SIG-M5 (cell line): ENCODE data around the gene CD36.
A peak's percentile ranks its signal among the peaks of the same experiment; 100 is the strongest.

Experiments used
- DNase-seq: peaks from one replicate; lab custom pipeline; 2025; lab: John Stamatoyannopoulos, UW

CD36 gene

DNA sequence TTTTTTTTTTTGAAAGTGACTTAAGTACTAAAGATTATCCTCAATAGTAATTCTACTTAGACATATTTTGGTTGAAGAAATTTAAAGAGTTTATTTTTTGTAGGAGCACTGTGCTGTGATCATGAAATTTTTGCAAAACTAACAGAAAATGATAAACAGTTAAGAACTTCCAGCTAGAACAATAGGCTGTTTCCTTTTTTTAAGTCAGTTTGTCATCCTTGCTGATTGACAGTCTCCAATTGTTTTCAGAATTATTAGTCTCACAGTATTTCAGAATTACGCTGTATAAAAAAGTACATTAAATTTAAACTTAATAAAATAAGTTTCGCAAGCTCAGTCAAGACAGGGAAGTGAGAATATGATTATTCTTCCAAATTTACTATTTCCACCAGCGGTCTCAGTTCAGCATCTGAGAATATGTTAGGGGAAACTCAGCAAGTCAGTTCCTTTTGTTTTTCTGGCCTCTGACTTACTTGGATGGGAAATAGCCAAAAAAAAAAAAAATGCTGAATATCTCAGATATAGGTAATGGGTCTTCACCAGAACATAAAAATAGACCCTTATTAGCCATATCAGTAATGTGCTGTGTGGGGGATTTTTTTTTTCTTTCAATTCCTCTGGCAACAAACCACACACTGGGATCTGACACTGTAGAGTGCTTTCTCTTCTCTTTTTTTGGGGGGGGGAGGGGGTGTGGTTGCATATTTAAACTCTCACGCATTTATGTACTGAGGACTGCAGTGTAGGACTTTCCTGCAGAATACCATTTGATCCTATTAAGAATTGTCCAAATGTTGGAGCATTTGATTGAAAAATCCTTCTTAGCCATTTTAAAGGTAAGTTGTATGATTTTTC, at the start of gene CD36:
CD36 (plus strand) TSS at position 732 of the 855 bp plus-strand sequence. CDS start 8,099 bp downstream, outside the sequence.
- peak; percentile 18 for DNase-seq

DNA sequence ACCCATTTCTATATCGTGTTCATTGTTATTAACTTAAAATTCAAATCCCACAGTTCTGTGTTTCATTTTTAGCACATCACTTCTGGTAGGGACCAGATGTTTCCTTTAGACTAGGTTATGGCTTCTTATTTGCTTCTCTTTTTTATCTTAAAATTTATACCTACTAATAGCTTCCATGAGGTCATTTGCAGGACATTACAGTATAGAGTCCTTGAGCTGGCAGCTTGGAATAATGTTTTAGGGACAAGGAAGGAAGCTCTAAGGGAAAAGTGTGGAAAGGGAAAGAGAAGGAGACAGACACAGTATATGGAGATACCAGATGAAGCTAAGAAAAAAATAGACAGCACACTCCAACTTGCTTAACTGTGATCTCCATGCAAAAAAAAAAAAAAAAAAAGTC, 48.8 kb upstream of the CD36 start:
- DNase-seq = no peak

DNA sequence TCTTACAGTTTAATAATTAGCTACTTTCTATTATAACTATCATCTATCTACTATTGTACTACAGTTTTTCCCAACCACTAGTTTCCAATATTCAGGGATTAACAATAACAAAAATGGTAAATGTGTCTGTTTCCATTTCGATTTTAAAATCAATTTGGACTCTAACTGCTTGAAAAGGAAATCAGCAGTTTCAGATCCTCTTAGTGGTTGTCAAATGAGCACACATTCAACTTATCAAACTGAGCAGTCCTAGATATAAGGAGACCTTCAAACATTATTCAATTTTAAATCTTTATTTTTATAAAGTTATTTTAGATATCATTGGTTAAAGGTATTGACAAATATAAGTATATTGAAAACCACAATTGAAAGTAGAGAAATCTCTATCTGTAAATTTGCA, 46.8 kb upstream of the CD36 start:
- no peak for DNase-seq

DNA sequence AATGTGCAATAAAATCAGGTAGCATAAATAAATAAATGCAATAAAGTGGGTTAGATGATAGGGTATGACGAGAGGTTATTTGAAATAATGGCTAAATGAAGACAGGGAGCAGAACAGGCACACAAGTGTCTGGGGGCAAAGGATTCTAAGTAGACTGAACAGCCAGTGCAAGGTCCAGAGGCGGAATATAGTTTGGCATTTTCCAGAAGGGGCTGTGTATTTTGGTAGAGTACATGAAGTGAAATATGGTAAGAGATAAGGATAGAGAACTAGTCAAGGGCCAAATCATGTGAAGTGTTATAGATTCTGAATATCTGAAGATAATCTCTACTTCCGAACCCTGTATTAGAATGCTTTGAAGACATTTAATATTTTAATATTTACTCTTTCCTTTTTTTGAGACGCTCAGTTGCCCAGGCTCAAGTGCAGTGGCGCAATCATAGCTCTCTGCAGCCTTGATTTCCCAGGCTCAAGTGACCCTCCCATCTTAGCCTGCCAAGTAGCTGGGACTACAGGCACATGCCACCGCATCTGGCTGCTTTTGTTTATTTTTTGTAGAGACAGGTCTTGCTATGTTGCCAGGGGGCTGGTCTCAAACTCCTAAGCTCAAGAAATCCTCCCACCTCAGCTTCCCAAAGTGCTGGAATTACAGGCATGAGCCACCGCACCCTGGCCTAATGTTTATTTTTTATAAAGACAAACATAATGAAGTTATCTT, 44.4 kb upstream of the CD36 start:
- DNase-seq = no peak

DNA sequence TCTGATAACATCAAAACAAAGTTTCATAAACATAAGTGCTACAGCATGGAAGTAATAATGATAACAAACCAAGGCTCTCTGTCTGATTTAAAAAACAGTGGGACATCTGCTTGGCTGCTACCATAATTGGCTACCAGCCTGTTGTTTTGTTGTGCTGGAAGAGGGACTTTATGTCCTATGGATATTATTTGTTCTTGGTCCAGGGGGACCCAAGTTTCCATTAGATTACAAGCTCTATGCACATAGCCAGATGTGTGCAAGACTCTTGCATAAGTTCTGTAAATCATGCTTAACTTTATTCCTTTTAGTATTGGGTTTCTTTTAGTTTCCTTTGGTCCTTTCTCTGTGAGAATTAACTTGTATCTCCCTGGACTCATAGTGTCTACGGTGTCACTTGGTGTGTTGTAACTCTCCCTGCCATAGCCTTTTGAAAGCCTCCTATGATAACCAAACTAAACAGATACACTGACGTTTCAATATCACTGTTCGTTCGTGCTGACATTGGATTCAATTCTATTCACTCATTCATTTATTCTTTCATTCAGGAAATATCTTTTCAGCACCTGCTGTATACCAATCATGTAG, 41.4 kb upstream of the CD36 start:
- DNase-seq = no peak

DNA sequence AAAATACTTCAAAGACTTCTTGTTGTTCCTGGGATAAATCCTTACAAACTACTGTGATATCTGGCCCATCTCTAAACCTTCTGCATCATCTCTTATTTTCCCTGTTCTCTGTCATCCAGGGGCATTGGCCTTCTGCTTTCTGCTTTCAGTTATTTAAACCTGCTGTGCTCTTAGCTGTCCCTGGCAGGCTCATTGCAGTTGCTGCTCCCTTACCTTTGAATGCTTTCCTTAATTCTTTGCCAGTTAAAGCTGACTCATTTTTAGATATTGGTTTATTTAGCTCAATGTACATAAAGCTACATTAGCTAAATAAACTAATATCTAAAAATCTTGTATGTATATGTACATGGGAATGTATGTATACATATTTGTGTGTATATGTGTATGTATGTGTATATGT, 40.6 kb upstream of the CD36 start:
- no peak for DNase-seq

DNA sequence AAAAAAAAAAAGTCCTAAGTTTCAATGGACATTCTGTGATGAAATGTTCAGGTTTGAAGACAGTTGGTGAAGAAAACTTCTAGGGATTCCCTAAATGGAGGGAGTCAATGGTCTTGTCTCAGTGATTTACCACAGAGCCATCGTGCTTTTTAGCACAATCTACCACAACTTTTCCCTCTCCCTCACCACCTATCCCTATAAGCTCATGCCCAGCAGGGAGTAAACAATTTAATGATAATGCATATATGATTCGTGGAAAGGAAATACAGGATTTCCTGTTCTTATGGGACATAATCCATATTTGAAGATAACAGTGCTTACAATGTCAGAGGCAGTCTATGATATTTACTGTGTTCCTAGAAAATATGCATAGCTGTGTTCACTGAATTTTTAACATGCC, 38.4 kb upstream of the CD36 start:
- DNase-seq = no peak

DNA sequence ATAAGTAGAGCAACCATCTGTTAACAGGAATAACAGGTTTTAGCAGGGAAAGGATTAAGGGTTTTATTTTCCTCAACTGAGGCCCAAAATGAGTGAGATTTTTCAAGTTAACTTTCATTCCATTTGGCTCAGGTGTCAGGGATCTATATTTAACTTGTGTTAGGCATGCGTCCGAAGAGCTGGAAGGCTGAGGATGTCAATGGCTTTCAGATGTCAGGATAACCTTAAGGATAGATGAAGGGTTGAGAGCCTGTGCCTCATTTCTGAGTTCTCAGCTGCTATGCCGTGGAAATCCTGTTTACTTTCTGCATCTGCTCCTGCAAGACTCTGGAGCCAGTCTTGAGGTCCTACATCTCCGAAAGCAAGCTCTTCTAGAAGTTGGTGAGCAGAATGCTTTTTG, 36.4 kb upstream of the CD36 start:
- DNase-seq = no peak

DNA sequence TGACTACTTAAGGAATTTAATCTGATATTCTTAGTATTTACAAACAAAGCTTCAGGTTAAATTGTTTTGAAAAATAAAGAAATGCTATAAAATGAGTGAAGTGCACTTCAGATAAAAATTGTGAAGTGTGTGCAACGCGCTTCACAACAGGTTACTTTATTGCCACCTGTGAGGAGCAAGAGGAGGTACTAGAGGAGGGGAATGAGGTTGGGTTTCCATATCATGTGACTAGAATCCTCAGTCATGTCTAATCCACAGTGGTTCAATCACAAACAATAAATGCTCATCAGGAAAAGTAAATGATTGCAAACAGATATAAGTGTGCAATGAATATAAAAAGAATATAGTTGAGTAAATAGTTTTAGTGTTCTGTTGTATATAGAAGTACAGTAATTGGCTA, 34.5 kb upstream of the CD36 start:
- no peak for DNase-seq

DNA sequence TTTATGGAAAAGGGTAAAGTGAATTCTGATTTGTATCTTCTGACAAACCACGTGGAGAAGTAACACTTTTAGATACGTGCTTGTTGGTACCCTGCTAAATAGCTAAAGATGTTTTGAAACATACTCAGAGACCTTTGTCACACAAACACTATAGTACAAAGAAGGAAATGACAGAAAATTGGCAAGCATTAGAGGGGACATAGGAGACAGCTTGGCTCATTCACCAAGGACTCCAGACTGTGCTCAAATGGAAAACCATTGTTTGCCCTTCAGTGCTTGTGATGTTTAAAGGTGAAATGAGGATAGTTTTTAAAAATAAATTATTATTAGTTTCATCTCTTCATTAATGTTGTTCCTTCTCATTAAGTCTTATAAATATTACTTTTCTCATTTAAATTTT, 34.0 kb upstream of the CD36 start:
- DNase-seq = no peak

DNA sequence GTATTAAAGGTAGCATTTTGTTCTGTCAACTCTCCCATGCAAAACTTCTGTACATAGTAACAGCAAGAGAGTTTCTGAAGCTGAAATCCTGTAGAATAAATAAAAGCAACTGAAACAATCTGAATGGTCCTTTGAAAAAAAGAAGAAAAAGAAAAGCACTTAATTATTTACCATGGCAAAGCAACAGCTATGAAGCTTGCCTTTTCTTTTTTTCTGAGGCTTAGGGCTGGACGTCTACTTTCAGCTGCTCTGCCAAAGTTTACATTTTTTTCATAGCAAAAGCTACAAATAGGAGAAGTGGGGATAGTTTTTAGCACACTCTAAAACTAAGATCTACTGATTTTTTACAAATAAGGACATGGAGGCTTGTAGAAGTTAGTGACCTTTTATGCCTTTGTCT, 31.3 kb upstream of the CD36 start:
- DNase-seq = no peak

DNA sequence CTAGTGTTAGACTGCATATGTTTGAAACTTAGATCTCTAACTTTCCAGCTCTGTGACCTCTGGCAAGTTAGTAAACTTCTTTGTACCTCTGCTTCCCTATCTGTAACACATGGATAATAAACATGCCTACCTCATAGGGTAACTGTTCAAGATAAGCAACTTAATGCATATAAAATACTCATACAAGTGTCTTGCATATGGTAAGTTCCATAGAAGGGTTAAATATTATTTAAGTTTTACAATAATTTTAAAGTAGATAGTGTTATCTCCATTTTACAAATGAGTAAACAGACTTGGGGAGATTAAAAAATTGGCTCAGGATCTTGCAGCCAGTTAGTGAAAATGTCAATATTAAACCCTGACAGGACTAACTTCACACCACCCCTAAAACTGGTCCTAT, 30.1 kb upstream of the CD36 start:
- no peak for DNase-seq

DNA sequence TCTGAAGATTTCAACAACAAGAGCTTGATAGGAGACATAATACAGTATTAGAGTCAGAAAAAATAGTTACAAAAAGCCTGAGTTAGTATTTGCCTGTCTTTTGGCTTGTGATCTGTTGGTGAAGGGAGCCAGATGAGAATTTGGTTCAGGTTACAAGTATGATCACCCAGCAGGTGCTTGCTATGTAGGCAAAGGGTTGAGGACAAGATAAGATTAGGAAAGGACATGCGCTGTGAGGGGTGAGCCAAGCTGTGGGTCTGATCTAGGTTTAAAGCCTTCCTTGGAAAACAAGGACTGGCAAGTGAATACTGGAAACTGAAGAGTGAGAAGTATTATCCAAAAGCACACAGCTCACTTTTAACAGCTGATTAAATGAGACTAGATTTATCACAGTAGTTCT, 28.7 kb upstream of the CD36 start:
- no peak for DNase-seq

DNA sequence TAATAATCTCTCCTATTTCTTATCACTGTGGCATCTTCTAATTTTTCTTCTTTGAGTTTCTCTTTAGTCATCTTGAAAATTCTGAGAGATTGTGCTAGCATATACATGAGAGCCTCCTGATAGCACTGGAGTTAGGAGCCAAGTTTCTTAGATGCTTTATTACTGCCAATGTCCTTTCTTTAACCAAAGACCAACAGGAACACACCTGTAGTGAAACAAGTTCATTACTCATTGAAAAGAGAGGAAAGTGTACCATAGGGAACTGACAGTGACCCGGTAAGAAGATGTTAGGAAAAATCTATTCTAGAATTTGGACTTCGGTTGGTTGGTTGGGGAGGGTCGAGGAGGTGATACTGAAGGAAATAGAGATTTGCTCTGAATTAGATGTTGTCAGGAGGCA, 27.1 kb upstream of the CD36 start:
- no peak for DNase-seq

DNA sequence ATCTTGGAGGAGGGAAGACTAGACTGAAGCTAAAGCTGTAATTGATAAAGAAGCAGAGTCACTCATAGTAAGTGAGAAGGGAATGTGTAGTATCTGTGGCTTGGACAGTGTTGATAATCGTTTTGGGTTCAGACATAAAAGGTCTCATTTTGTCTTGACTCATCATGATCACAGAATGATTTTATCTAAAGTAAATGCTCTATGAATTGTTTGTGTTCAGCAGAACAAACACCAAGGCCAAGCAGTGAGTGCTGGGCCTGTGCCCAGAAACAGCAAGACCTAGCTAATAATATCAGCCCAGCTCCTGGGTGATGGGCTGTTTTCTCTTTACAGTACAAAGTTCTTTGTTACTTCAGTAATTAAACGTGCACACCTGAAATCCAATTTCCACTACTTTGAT, 26.7 kb upstream of the CD36 start:
- no peak for DNase-seq

DNA sequence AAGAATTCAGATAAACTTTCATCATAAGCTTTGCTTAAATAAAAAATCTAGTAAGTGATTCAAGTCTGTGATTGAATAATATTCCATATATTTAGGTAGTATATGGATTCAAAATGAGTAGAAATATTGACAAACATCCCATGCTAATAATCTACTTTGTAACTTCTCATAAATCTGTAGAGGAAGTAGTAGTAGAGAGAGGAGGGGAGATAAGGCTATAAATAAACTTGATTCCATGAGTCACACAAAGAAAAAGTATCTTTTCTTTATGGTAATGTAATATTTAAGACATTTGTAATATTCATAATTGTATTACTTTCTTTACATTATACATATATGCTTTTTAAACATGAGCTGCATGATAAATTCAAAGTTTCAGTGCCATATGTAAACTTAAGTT, 25.6 kb upstream of the CD36 start:
- DNase-seq = no peak

DNA sequence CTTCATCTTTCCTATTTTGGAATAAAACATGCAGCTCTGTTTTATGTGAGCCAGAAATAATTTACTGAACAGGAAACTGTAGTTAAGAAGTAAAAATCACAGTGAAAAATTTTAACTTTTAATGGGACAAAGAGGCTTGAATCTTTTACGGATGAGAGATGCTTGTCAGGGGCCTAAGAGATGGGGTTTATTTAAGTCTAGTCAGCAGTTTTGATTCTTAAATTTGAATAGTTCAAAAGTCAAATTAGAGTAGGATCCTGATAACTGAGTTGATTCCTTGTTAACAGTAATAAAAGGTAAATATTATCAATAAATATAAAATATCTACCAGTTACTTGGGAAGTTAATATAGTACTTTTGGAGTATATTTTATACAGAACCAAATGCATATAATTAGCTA, 24.9 kb upstream of the CD36 start:
- no peak for DNase-seq

DNA sequence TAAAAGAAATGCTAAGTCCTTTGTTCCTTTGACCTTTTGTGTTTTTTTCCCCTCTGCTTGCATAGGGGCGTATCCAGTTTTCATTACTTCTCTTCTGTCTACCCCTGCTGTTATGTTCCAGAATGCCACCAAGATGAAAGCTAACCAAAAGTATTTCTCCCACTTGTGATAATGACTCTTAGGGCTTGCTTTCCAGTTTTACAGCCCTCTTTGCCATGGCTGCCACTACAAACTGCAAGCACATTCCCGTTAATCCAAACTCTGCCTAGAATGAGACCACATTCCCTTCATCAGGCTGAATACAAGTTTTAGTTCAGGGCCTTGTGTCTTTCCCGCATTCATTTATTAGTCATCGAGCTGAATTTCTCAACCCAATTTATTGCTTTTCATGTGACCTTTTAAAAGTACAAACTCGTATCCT, 23.6 kb upstream of the CD36 start:
- no peak for DNase-seq

DNA sequence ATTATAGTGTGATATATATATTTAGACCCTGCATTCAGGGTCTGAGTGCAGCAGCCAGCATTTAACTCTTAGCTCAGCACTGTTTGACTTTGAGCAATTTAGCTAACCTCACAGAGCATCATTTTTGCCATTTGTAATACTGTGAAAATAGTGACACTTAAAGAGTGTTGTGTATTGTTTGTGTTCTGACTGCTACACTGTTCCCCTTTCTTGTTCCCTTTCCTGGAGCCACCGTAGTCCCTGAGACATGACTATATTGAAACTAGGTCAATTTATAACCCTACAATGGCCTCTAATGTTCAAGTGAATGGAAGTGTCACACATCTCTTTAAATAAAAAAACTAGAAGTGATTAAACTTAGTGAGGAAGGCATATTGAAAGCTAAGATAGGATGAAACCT, 20.3 kb upstream of the CD36 start:
- DNase-seq = peak; percentile 3

DNA sequence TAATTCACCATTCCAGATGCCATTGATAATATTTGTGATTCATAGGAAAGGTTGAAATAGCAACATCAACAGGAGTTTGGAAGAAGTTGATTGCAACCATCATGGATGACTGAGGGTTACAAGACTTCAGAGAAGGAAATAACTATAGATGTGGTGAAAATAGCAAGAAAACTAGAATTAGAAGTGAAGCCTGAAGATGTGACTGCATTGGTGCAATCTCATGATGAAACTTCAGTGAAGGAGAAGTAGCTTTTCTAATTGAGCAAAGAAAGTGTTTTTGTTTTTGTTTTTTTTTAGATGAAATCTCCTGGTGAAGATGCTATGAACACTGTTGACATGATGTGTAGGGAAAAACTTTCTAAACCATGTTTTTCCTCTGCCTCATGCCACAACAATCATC, 18.7 kb upstream of the CD36 start:
- DNase-seq = no peak

DNA sequence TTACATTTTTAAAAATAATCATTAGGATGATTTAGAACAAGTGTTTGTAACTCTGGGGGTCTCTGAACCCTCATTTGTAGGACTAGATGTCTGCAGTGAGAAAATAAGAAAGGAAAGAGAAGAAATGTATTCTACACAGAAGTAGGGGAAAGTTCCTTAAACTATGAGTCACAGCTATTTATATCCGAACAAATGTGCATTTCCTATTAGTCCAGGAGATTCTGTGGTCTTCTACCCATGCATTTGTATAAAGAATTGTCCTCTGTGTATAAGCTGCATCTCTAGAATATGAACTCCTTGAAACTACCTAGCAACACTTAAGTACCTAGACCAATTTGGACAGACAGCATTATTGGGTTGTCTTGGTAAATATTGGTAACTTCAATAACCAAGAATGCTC, 15.9 kb upstream of the CD36 start:
- no peak for DNase-seq

DNA sequence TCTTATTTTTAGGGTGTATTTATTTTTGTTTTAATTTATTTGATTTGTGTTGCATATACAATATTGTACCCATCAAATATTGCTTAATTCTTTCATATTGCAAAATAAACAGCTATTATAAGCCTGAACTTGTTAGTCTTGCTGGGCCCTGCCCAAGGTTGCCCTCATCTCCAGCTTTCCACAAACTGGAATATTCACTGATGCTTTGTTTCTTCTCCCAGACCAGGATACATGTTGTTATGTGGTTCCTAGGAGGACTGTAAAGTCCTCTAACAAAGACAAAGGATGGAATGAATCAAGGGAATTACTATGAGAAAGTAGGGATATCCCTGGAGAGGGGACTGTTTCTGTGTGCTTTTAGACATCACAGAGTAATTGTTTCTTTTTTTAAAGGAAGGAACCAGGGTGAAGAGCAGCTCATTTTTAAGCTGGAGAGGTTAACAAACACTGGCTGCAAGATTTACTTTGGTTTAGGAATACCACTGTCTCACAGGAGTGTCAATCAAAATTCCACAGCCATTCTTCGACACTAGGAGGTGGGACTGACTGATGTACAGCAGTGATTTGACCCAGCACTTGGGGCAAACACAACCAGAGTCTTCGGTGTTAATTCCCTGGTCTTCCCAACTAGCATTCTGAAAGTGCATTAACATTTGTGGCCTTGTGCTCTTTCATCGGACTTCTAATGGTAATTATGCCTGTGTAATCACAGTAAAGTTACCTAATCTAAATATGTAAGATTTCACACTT, 14.8 kb upstream of the CD36 start:
- DNase-seq = no peak

DNA sequence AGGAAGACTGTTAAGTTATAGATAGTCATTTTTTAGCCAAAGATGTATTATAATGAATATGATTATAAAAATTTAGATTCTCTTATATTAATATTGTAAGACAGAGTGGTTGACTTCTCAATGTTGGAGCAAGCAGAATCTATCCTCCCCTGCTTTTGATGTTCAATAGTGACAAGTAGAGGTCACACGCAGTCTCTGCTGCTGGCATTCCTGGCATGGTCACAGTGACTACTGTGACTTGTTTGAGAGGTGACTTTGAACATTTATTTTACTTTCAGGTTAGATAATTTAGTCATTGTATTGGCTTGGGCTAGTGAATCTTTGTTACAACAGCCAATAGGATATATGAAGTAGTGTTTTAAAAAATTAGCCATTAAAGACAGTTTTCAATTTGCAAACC, 13.7 kb upstream of the CD36 start:
- DNase-seq = no peak
